ENCODE measurements around the gene RAB18.

Gene RAB18

DNA sequence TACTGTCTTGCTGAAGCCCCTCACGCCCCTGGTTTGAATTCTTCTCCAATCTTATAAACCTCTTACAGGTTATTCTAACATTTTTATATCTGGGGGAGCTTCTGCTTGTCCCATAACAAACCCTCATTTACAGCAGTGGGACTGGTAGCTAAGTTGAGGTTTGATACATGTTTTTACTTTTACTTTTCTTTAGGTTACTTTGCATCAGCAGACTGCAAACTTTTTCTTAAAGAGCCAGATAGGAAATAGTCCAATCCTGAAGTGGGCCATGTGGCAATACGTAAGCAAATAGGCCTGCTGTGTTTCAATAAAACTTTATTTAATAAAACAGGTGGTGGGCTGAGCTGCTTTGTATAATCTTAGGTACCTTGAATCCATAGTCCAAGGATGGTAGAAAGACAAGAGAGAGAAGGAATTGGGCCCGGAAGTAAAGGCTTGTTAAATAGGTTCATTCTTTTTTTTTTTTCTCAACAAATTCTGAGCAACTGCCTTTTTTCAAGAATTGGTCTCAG lies 27.3 kb downstream of the RAB18 start:
- H3K4me1 ChIP-seq (ENCODE audit: insufficient read depth, poor library complexity, severe bottlenecking) = peaks cover 2% of the 10 kb centered on the region
- H3K27ac ChIP-seq (ENCODE audit: poor library complexity, severe bottlenecking) = no peak overlapping the region
- ATAC-seq (ENCODE audit: low read depth) (no peak), DNase-seq (ENCODE audit: low spot score) (no peak)
- H3K9me3 ChIP-seq (ENCODE audit: severe bottlenecking) = no peaks in the 10 kb centered on the region
- peaks cover 63% of the 10 kb centered on the region for H3K36me3 ChIP-seq (ENCODE audit: low read depth)
- no peaks in the 10 kb centered on the region for H3K27me3 ChIP-seq (ENCODE audit: insufficient read depth, poor library complexity, severe bottlenecking)
- TF ChIP-seq, protein P1, sequence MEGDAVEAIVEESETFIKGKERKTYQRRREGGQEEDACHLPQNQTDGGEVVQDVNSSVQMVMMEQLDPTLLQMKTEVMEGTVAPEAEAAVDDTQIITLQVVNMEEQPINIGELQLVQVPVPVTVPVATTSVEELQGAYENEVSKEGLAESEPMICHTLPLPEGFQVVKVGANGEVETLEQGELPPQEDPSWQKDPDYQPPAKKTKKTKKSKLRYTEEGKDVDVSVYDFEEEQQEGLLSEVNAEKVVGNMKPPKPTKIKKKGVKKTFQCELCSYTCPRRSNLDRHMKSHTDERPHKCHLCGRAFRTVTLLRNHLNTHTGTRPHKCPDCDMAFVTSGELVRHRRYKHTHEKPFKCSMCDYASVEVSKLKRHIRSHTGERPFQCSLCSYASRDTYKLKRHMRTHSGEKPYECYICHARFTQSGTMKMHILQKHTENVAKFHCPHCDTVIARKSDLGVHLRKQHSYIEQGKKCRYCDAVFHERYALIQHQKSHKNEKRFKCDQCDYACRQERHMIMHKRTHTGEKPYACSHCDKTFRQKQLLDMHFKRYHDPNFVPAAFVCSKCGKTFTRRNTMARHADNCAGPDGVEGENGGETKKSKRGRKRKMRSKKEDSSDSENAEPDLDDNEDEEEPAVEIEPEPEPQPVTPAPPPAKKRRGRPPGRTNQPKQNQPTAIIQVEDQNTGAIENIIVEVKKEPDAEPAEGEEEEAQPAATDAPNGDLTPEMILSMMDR (IDR thresholded peaks at IDR 0.05; ENCODE audit: poor library complexity, severe bottlenecking) = no peak
- H3K4me3 ChIP-seq (ENCODE audit: severe bottlenecking) = no peak overlapping the region

DNA sequence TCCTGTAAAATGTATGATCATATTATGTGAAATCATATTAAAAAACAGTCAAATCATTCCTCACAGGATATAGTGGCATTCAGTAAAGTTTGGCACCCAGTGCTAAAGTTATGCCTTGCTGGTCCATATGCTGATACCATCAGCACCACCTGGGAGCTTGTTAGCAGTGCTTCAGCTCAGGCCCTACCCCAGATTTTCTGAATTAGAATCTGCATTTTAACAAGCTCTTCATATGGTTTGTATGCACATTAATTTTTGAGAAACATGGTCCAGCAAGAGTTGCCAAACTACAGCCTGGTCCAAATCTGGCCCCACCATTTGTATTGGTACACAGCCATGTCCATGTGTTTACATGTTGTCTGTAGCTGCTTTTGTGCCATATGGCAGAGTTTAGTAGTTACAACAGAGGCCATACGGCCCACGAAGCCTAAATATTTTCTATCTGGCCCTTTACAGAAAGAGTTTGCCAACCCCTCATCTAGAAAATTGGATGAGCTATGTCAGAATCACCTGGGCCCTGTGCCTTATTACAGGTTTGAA lies 30.1 kb downstream of the RAB18 start:
- no peaks in the 10 kb centered on the region for H3K27me3 ChIP-seq (ENCODE audit: insufficient read depth, poor library complexity, severe bottlenecking)
- H3K9me3 ChIP-seq (ENCODE audit: severe bottlenecking) = no peaks in the 10 kb centered on the region
- TF ChIP-seq, protein P1 (IDR thresholded peaks at IDR 0.05; ENCODE audit: poor library complexity, severe bottlenecking) = no peak
- H3K27ac ChIP-seq (ENCODE audit: poor library complexity, severe bottlenecking) = no peak overlapping the region
- H3K4me3 ChIP-seq (ENCODE audit: severe bottlenecking) = no peak overlapping the region
- peaks cover 2% of the 10 kb centered on the region for H3K4me1 ChIP-seq (ENCODE audit: insufficient read depth, poor library complexity, severe bottlenecking)
- no peak for DNase-seq (ENCODE audit: low spot score)
- ATAC-seq (ENCODE audit: low read depth) = no peak
- peaks cover 71% of the 10 kb centered on the region for H3K36me3 ChIP-seq (ENCODE audit: low read depth)

DNA sequence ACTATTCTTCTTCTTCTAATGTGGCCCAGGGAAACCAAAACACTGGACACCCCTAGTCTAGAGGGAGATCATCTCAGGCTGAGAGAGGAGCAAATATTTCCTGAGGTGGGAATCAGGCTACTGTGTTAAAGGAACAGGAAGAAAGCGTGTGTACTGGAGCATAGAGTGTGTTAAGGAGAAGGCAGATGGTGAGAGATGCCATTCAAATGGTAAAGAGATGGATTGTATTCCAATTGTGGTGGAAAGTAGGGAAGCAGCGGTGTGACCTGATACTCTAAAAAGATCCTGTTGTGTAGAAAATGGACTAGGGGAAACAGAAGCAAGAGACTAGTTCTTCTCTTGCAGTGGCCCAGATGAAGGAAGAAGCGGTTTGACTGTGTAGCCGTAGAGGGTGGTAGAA lies 31.2 kb downstream of the RAB18 start:
- no peaks in the 10 kb centered on the region for H3K9me3 ChIP-seq (ENCODE audit: severe bottlenecking)
- DNase-seq (ENCODE audit: low spot score) (no peak), ATAC-seq (ENCODE audit: low read depth) (no peak)
- H3K36me3 ChIP-seq (ENCODE audit: low read depth) = peaks cover 74% of the 10 kb centered on the region
- no peak overlapping the region for H3K4me3 ChIP-seq (ENCODE audit: severe bottlenecking)
- H3K4me1 ChIP-seq (ENCODE audit: insufficient read depth, poor library complexity, severe bottlenecking) = peaks cover 2% of the 10 kb centered on the region
- no peak overlapping the region for H3K27ac ChIP-seq (ENCODE audit: poor library complexity, severe bottlenecking)
- H3K27me3 ChIP-seq (ENCODE audit: insufficient read depth, poor library complexity, severe bottlenecking) = no peaks in the 10 kb centered on the region
- TF ChIP-seq, protein P1 (IDR thresholded peaks at IDR 0.05; ENCODE audit: poor library complexity, severe bottlenecking) = no peak

DNA sequence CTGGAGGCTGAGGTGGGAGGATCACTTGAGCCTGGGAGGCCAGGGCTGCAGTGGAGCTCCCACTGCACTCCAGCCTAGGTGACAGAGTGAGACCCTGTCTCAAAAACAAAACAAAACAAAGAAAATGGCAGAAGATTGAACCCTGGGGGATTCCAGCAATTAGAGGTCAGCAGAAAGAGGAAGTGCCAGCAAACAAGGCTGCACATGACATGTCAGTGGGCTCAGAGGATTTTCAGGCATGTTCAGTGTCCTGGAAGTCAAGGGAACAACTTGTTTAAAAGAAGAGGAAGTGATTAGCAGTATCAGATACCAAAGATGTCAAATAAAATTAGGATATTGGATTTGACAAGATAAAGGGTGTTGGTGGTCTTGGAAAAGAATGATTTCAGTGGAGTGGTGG lies 32.3 kb downstream of the RAB18 start:
- ATAC-seq (ENCODE audit: low read depth) (no peak), DNase-seq (ENCODE audit: low spot score) (no peak)
- no peak overlapping the region for H3K4me3 ChIP-seq (ENCODE audit: severe bottlenecking)
- H3K4me1 ChIP-seq (ENCODE audit: insufficient read depth, poor library complexity, severe bottlenecking) = no peaks in the 10 kb centered on the region
- H3K9me3 ChIP-seq (ENCODE audit: severe bottlenecking) = no peaks in the 10 kb centered on the region
- H3K36me3 ChIP-seq (ENCODE audit: low read depth) = peaks cover 80% of the 10 kb centered on the region
- H3K27me3 ChIP-seq (ENCODE audit: insufficient read depth, poor library complexity, severe bottlenecking) = no peaks in the 10 kb centered on the region
- TF ChIP-seq, protein P1 (IDR thresholded peaks at IDR 0.05; ENCODE audit: poor library complexity, severe bottlenecking) = no peak
- no peak overlapping the region for H3K27ac ChIP-seq (ENCODE audit: poor library complexity, severe bottlenecking)

DNA sequence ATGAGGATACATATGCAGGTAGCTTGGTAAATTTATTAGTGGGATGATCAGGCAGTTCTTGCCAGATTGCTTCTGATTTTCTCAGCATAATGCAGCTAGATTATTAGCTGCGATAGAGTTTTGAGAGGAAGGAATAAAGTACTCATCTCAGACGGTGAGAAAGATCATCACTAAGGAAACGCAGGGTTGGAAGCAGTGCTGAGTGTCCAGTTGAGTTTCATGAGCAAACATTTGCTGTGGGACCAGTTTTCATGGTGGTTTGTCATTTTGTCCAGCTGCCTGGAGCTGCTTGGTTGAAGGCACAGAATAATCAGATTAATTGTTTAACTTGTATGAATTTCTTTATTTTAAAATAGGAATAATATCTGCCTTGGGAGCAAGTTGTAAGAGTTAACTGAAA lies 33.1 kb downstream of the RAB18 start:
- DNase-seq (ENCODE audit: low spot score) (no peak), ATAC-seq (ENCODE audit: low read depth) (no peak)
- H3K27ac ChIP-seq (ENCODE audit: poor library complexity, severe bottlenecking) = no peak overlapping the region
- H3K9me3 ChIP-seq (ENCODE audit: severe bottlenecking) = no peaks in the 10 kb centered on the region
- peaks cover 80% of the 10 kb centered on the region for H3K36me3 ChIP-seq (ENCODE audit: low read depth)
- TF ChIP-seq, protein P1 (IDR thresholded peaks at IDR 0.05; ENCODE audit: poor library complexity, severe bottlenecking) = no peak
- no peak overlapping the region for H3K4me3 ChIP-seq (ENCODE audit: severe bottlenecking)
- H3K4me1 ChIP-seq (ENCODE audit: insufficient read depth, poor library complexity, severe bottlenecking) = no peaks in the 10 kb centered on the region
- no peaks in the 10 kb centered on the region for H3K27me3 ChIP-seq (ENCODE audit: insufficient read depth, poor library complexity, severe bottlenecking)
